H9 (cell line): ENCODE measurements around the gene CKS1B. TPM values are rescaled to one million over a fixed set of nuclear protein-coding genes. Genes with fewer than 3 reads are reported as not detected.
A peak's percentile ranks its signal among the peaks of the same experiment; 100 is the strongest.

Source experiments
- DNase-seq: peaks from one replicate; pipeline ENCODE4 v3.0.0-alpha.2; 2017
- H2AFZ ChIP-seq: one replicate; pipeline ENCODE4 v1.6.1; 2013; ENCODE audit warnings: mild to moderate bottlenecking, low read length, control low read depth, moderate library complexity
- H2AK5ac ChIP-seq: 2 replicates; pipeline ENCODE4 v1.6.1; 2013; ENCODE audit warnings: low read length, control low read depth, mixed read lengths; ENCODE audit not compliant: insufficient read length
- H2BK120ac ChIP-seq: one replicate; pipeline ENCODE4 v1.6.1; 2013; ENCODE audit warnings: low read depth, mild to moderate bottlenecking, low read length, control low read depth, inconsistent platforms; ENCODE audit not compliant: poor library complexity, severe bottlenecking
- H2BK12ac ChIP-seq: 2 replicates; pipeline ENCODE4 v1.6.1; 2013; ENCODE audit warnings: low read length, control low read depth, mixed read lengths, low read depth; ENCODE audit not compliant: insufficient read length
- H2BK15ac ChIP-seq: 2 replicates; pipeline ENCODE4 v1.6.1; 2013; ENCODE audit warnings: low read depth, low read length, control low read depth
- H2BK20ac ChIP-seq: one replicate; pipeline ENCODE4 v1.6.1; 2013; ENCODE audit warnings: low read depth, mild to moderate bottlenecking, low read length, control low read depth, inconsistent platforms; ENCODE audit not compliant: poor library complexity, severe bottlenecking
- H2BK5ac ChIP-seq: 2 replicates; pipeline ENCODE4 v1.6.1; 2013; ENCODE audit warnings: low read length, control low read depth, mixed read lengths; ENCODE audit not compliant: insufficient read length
- H3K14ac ChIP-seq: 2 replicates; pipeline ENCODE4 v1.6.1; 2013; ENCODE audit warnings: low read length, control low read depth; ENCODE audit not compliant: insufficient read depth
- H3K18ac ChIP-seq: 2 replicates; pipeline ENCODE4 v1.6.1; 2013; ENCODE audit warnings: low read depth, mild to moderate bottlenecking, mixed read lengths, low read length, control low read depth; ENCODE audit not compliant: insufficient read length
- H3K23ac ChIP-seq: 2 replicates; pipeline ENCODE4 v1.6.1; 2013; ENCODE audit warnings: low read length, control low read depth, mixed read lengths, low read depth; ENCODE audit not compliant: insufficient read length
- H3K23me2 ChIP-seq: 2 replicates; pipeline ENCODE4 v1.6.1; 2013; ENCODE audit warnings: low read depth, mild to moderate bottlenecking, mixed read lengths, low read length, control low read depth; ENCODE audit not compliant: insufficient read length, poor library complexity, severe bottlenecking
- H3K27ac ChIP-seq: 2 replicates; pipeline ENCODE4 v1.5.1; 2013; ENCODE audit warnings: low read length, control low read depth, mixed read lengths, low read depth; ENCODE audit not compliant: insufficient read length
- H3K27me3 ChIP-seq: 2 replicates; pipeline ENCODE4 v1.6.1; 2013; ENCODE audit warnings: low read length, control low read depth, inconsistent platforms; ENCODE audit not compliant: insufficient read depth
- H3K4ac ChIP-seq: 2 replicates; pipeline ENCODE4 v1.6.1; 2013; ENCODE audit warnings: low read depth, mild to moderate bottlenecking, control low read depth, inconsistent platforms, low read length, moderate library complexity
- H3K4me1 ChIP-seq: 2 replicates; pipeline ENCODE4 v1.6.1; 2013; ENCODE audit warnings: low read length, control low read depth, inconsistent platforms; ENCODE audit not compliant: insufficient read depth
- H3K4me2 ChIP-seq: 2 replicates; pipeline ENCODE4 v1.6.1; 2013; ENCODE audit warnings: low read length, control low read depth, mixed read lengths; ENCODE audit not compliant: insufficient read length, insufficient read depth
- H3K56ac ChIP-seq: 2 replicates; pipeline ENCODE4 v1.6.1; 2013; ENCODE audit warnings: low read depth, mild to moderate bottlenecking, mixed read lengths, low read length, control low read depth; ENCODE audit not compliant: insufficient read length
- H3K79me1 ChIP-seq: 2 replicates; pipeline ENCODE4 v1.6.1; 2013; ENCODE audit warnings: low read depth, mild to moderate bottlenecking, moderate library complexity, low read length, control low read depth, inconsistent platforms; ENCODE audit not compliant: insufficient read depth, poor library complexity, severe bottlenecking
- H3K79me2 ChIP-seq: 2 replicates; pipeline ENCODE4 v1.6.1; 2013; ENCODE audit warnings: low read length, control low read depth, inconsistent platforms; ENCODE audit not compliant: insufficient read depth
- H3K9ac ChIP-seq: 2 replicates; pipeline ENCODE4 v1.6.1; 2013; ENCODE audit warnings: low read length, control low read depth, mixed read lengths; ENCODE audit not compliant: insufficient read length; ENCODE audit errors: extremely low read depth
- H3K9me3 ChIP-seq: one replicate; pipeline ENCODE4 v1.6.1; 2013; ENCODE audit warnings: low read depth, low read length, inconsistent platforms; ENCODE audit not compliant: control insufficient read depth
- H3T11ph ChIP-seq: one replicate; pipeline ENCODE4 v1.6.1; 2013; ENCODE audit warnings: mild to moderate bottlenecking, low read length, control low read depth, inconsistent platforms
- H4K20me1 ChIP-seq: one replicate; pipeline ENCODE4 v1.6.1; 2013; ENCODE audit not compliant: control insufficient read depth, insufficient read length, insufficient read depth
- H4K5ac ChIP-seq: 2 replicates; pipeline ENCODE4 v1.6.1; 2013; ENCODE audit warnings: low read depth, mild to moderate bottlenecking, mixed read lengths, low read length, control low read depth; ENCODE audit not compliant: insufficient read length
- H4K8ac ChIP-seq: replicated peaks from 2 replicates; pipeline ENCODE4 v1.6.1; 2013; ENCODE audit warnings: low read length, control low read depth, mixed read lengths, low read depth; ENCODE audit not compliant: insufficient read length
- H4K91ac ChIP-seq: 2 replicates; pipeline ENCODE4 v1.6.1; 2013; ENCODE audit warnings: low read depth, mild to moderate bottlenecking, moderate library complexity, mixed read lengths, low read length, control low read depth; ENCODE audit not compliant: insufficient read length
- H3K27ac Mint-ChIP-seq, 3 experiments: 2 replicates in 2 of 3; 3 replicates in 1 of 3; pipeline ENCODE4 v1.8.0; 2020 to 2021; ENCODE audit warnings: mixed read lengths in 3 of 3, mild to moderate bottlenecking in 1 of 3, moderate library complexity in 1 of 3
- H3K27me3 Mint-ChIP-seq: 2 replicates; pipeline ENCODE4 v1.8.0; 2021; ENCODE audit warnings: low read depth, mild to moderate bottlenecking, moderate library complexity, mixed read lengths
- H3K36me3 Mint-ChIP-seq, 3 experiments: 2 replicates in 2 of 3; 3 replicates in 1 of 3; pipeline ENCODE4 v1.8.0; 2020 to 2021; ENCODE audit warnings: low read depth in 3 of 3, mixed read lengths in 3 of 3; ENCODE audit not compliant: insufficient read depth in 1 of 3
- H3K4me1 Mint-ChIP-seq, 2 experiments: 2 replicates each; pipeline ENCODE4 v1.8.0; 2020; ENCODE audit warnings: mixed read lengths in 2 of 2
- H3K4me3 Mint-ChIP-seq, 2 experiments: 2 replicates in 1 of 2; 3 replicates in 1 of 2; pipeline ENCODE4 v1.8.0; 2020 to 2021; ENCODE audit warnings: mild to moderate bottlenecking in 2 of 2, mixed read lengths in 2 of 2, moderate library complexity in 1 of 2
- H3K9me3 Mint-ChIP-seq, 2 experiments: 2 replicates in 1 of 2; 3 replicates in 1 of 2; pipeline ENCODE4 v1.8.0; 2020; ENCODE audit warnings: mild to moderate bottlenecking in 2 of 2, mixed read lengths in 2 of 2, moderate library complexity in 1 of 2
- WGBS: extraction: QIAGEN DNeasy Blood & Tissue Kit; methylation state at CpG from one replicate; pipeline ENCODE4 v1.1.7; 2013; ENCODE audit warnings: missing lambda C conversion rate, low lambda C conversion rate, mixed read lengths; ENCODE audit not compliant: insufficient read length; ENCODE audit errors: extremely low coverage; 5-methylcytosine and 5-hydroxymethylcytosine counted together
- total RNA-seq: library from RNA; stranded (reverse); gene quantifications from 2 replicates; pipeline ENCODE4 v1.2.1, GENCODE V29; 2021
- TF ChIP-seq, protein P1 (sequence below): fragments of 200-600 bp; sonication (generic); conservative IDR thresholded peaks from 3 replicates; pipeline ENCODE4 v1.8.0; 2021; ENCODE audit warnings: antibody characterized with exemption, mild to moderate bottlenecking

The CKS1B gene
- total RNA-seq, 1 experiment from 2014 or later = 279 TPM

DNA sequence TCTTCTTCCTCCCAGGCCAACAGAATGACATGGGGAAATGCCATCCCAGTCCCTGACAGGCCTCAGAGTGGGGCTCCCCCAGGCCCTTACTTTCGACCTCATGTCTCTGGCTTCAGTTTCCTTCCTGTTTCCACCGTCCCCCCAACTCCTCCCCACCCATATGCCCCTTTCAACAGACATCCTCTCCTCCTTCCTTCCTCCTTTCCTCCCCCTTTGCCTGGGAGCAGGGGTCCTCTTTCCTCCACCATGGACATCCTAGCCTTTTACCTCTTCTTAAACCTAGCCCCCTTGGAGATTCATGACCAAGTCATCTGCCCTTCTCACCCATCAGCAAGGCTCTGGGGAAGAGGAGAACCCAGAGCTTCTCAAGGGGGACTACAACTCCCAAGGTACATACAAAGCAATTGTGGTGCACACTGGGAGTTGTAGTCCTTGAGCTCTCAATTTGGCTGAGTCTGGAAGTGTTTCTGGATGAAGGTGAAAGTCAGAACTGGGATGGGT, 32.2 kb downstream of the CKS1B start:
- Histone ChIP-seq H3T11ph (no peak overlapping the region), H3K9me3 (no peaks in the 10 kb centered on the region), H2BK12ac (no peak overlapping the region), H4K8ac (no peak overlapping the region), H3K4ac (no peak overlapping the region), H3K27ac (no peak overlapping the region), H4K5ac (no peak overlapping the region), H3K23ac (no peak overlapping the region), H2BK5ac (no peak overlapping the region), H3K79me1 (no peaks in the 10 kb centered on the region), H2AK5ac (no peak overlapping the region), H3K18ac (no peak overlapping the region), H3K14ac (no peak overlapping the region), H3K9ac (no peak overlapping the region), H4K20me1 (no peaks in the 10 kb centered on the region), H2BK15ac (no peak overlapping the region), H2BK120ac (no peak overlapping the region), H3K23me2 (peaks cover 13% of the 10 kb centered on the region), H2BK20ac (no peak overlapping the region), H4K91ac (no peak overlapping the region), H3K79me2 (no peaks in the 10 kb centered on the region; the same call in 1 of the 2 replicates), H3K4me1 (peaks cover 5% of the 10 kb centered on the region; the same call in 1 of the 2 replicates), H3K27me3 (no peaks in the 10 kb centered on the region), H3K56ac (no peak overlapping the region), H3K4me2 (no peak overlapping the region), H2AFZ (no peak overlapping the region)
- Mint-ChIP-seq H3K27me3 (no peaks in the 10 kb centered on the region), H3K27ac (peak overlapping the region in 2 of 3 experiments; percentile 9 to 64; a peak in 4 of 7 replicates), H3K4me1 (peaks cover 42 to 57% of the 10 kb centered on the region in 2 experiments), H3K36me3 (no peaks in the 10 kb centered on the region; a peak in 2 of 7 replicates), H3K4me3 (no peak overlapping the region; a peak in 1 of 5 replicates), H3K9me3 (no peaks in the 10 kb centered on the region; a peak in 1 of 5 replicates)
- no peak for DNase-seq
- no CpG with 5 or more reads among the region's 2 CpGs for WGBS
- TF ChIP-seq, protein P1, sequence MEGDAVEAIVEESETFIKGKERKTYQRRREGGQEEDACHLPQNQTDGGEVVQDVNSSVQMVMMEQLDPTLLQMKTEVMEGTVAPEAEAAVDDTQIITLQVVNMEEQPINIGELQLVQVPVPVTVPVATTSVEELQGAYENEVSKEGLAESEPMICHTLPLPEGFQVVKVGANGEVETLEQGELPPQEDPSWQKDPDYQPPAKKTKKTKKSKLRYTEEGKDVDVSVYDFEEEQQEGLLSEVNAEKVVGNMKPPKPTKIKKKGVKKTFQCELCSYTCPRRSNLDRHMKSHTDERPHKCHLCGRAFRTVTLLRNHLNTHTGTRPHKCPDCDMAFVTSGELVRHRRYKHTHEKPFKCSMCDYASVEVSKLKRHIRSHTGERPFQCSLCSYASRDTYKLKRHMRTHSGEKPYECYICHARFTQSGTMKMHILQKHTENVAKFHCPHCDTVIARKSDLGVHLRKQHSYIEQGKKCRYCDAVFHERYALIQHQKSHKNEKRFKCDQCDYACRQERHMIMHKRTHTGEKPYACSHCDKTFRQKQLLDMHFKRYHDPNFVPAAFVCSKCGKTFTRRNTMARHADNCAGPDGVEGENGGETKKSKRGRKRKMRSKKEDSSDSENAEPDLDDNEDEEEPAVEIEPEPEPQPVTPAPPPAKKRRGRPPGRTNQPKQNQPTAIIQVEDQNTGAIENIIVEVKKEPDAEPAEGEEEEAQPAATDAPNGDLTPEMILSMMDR = no peak
